RWPE2 (cell line): ENCODE results near the gene HPS1.

Experiments used
- ATAC-seq: fragments of 200-7000 bp; cut with Tn5 transposase; 3 replicates; pipeline ENCODE4 v1.9.1; 2021; ENCODE audit warnings: low read depth
- DNase-seq: peaks from one replicate; pipeline ENCODE4 v3.0.0-alpha.2; 2020; ENCODE audit warnings: low spot score
- H3K27ac ChIP-seq: fragments of 450-650 bp; 2 replicates; pipeline ENCODE4 v1.5.1; 2017; ENCODE audit warnings: mild to moderate bottlenecking; ENCODE audit not compliant: poor library complexity, severe bottlenecking
- H3K27me3 ChIP-seq: fragments of 250-450 bp; sonication (Bioruptor Pico); 2 replicates; pipeline ENCODE4 v1.5.1; 2021; ENCODE audit warnings: mild to moderate bottlenecking, moderate library complexity; ENCODE audit not compliant: insufficient read depth, poor library complexity, severe bottlenecking
- H3K36me3 ChIP-seq: fragments of 250-450 bp; sonication (Bioruptor Pico); 2 replicates; pipeline ENCODE4 v1.5.1; 2020; ENCODE audit warnings: low read depth, mild to moderate bottlenecking, moderate library complexity
- H3K4me1 ChIP-seq: fragments of 250-450 bp; sonication (Bioruptor Pico); 2 replicates; pipeline ENCODE4 v1.5.1; 2021; ENCODE audit warnings: mild to moderate bottlenecking, moderate library complexity; ENCODE audit not compliant: insufficient read depth, poor library complexity, severe bottlenecking
- H3K4me3 ChIP-seq: fragments of 250-450 bp; sonication (Bioruptor Pico); 2 replicates; pipeline ENCODE4 v1.5.1; 2021; ENCODE audit warnings: mild to moderate bottlenecking, moderate library complexity; ENCODE audit not compliant: severe bottlenecking
- H3K9me3 ChIP-seq: fragments of 250-450 bp; sonication (Bioruptor Pico); 2 replicates; pipeline ENCODE4 v1.5.1; 2021; ENCODE audit warnings: mild to moderate bottlenecking, moderate library complexity; ENCODE audit not compliant: severe bottlenecking
- CTCF ChIP-seq: fragments of 450-650 bp; IDR thresholded peaks from one replicate; pipeline ENCODE4 v1.5.1; 2017; ENCODE audit warnings: mild to moderate bottlenecking, moderate library complexity; ENCODE audit not compliant: poor library complexity, severe bottlenecking

The HPS1 gene

GRCh38 chr10:98382691-98383101, 64.0 kb downstream of the HPS1 start:
- Histone ChIP-seq H3K4me1 (no peaks in the 10 kb centered on the region), H3K27me3 (no peaks in the 10 kb centered on the region), H3K27ac (no peak overlapping the region), H3K4me3 (no peak overlapping the region), H3K36me3 (no peaks in the 10 kb centered on the region), H3K9me3 (no peaks in the 10 kb centered on the region)
- DNase-seq (no peak), ATAC-seq (no peak)
- no peak for TF ChIP-seq CTCF

GRCh38 chr10:98380493-98381339, 66.0 kb downstream of the HPS1 start:
- no peak for DNase-seq
- Histone ChIP-seq H3K4me3 (no peak overlapping the region), H3K36me3 (no peaks in the 10 kb centered on the region), H3K4me1 (no peaks in the 10 kb centered on the region), H3K27me3 (no peaks in the 10 kb centered on the region), H3K27ac (no peak overlapping the region), H3K9me3 (no peaks in the 10 kb centered on the region)
- TF ChIP-seq CTCF, result no peak
- no peak for ATAC-seq

GRCh38 chr10:98378722-98379121, 68.0 kb downstream of the HPS1 start:
- Histone ChIP-seq H3K9me3 (no peaks in the 10 kb centered on the region), H3K27ac (no peak overlapping the region)
- TF ChIP-seq CTCF, result no peak

GRCh38 chr10:98377536-98377935, 69.2 kb downstream of the HPS1 start:
- TF ChIP-seq CTCF, result no peak
- Histone ChIP-seq H3K27ac (no peak overlapping the region), H3K27me3 (no peaks in the 10 kb centered on the region), H3K36me3 (no peaks in the 10 kb centered on the region), H3K4me1 (peaks cover 3% of the 10 kb centered on the region), H3K4me3 (no peak overlapping the region), H3K9me3 (no peaks in the 10 kb centered on the region)
- DNase-seq (no peak), ATAC-seq (no peak)

More at GRCh38 chr10:98378722-98379121, 68.0 kb downstream of the HPS1 start:
- DNase-seq (no peak), ATAC-seq (no peak)
- Histone ChIP-seq H3K4me1 (peaks cover 3% of the 10 kb centered on the region), H3K27me3 (no peaks in the 10 kb centered on the region), H3K36me3 (no peaks in the 10 kb centered on the region), H3K4me3 (no peak overlapping the region)

GRCh38 chr10:98377001-98377400, 69.7 kb downstream of the HPS1 start:
- Histone ChIP-seq H3K27me3 (no peaks in the 10 kb centered on the region), H3K27ac (no peak overlapping the region), H3K36me3 (no peaks in the 10 kb centered on the region), H3K4me1 (peaks cover 3% of the 10 kb centered on the region), H3K4me3 (no peak overlapping the region), H3K9me3 (no peaks in the 10 kb centered on the region)
- ATAC-seq (no peak), DNase-seq (no peak)
- TF ChIP-seq CTCF, result no peak
